ENCODE measurements around the gene STON1.

Gene STON1

DNA sequence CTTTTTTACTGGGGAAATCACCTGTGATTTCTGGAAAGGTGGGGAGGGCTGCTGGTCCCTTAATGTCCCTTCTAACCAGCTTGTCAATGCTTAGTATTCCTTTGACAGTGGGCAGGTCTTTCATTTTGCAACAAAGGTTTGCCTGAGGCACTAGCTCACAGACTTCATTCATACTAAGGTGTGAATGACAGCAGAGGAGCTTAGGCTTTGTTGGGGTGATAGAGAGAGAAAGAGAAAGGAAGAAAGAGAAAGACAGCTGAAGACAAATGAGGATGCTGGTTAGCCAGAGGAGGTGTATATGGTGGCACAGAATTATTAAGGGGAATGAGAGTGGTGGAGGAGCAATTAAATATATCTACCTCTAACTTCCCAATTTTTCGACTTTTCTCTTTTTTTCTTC is 58.8 kb downstream of the STON1 start:
- H3K4me3 ChIP-seq (ENCODE audit: low read depth, low read length): no peak overlapping the region
- H3K27ac ChIP-seq (ENCODE audit: extremely low read depth, low read depth, low read length): no peak overlapping the region
- TF ChIP-seq, protein P1, sequence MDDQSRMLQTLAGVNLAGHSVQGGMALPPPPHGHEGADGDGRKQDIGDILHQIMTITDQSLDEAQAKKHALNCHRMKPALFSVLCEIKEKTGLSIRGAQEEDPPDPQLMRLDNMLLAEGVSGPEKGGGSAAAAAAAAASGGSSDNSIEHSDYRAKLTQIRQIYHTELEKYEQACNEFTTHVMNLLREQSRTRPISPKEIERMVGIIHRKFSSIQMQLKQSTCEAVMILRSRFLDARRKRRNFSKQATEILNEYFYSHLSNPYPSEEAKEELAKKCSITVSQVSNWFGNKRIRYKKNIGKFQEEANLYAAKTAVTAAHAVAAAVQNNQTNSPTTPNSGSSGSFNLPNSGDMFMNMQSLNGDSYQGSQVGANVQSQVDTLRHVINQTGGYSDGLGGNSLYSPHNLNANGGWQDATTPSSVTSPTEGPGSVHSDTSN (CRISPR knock-in tag; IDR thresholded peaks at IDR 0.05): no peak
- no peak for TF ChIP-seq ZNF837 (tag by site-specific recombination; IDR thresholded peaks at IDR 0.05)
- no peak for TF ChIP-seq ZIC2 (tag by site-specific recombination; IDR thresholded peaks at IDR 0.05)
- TF ChIP-seq, protein P2, sequence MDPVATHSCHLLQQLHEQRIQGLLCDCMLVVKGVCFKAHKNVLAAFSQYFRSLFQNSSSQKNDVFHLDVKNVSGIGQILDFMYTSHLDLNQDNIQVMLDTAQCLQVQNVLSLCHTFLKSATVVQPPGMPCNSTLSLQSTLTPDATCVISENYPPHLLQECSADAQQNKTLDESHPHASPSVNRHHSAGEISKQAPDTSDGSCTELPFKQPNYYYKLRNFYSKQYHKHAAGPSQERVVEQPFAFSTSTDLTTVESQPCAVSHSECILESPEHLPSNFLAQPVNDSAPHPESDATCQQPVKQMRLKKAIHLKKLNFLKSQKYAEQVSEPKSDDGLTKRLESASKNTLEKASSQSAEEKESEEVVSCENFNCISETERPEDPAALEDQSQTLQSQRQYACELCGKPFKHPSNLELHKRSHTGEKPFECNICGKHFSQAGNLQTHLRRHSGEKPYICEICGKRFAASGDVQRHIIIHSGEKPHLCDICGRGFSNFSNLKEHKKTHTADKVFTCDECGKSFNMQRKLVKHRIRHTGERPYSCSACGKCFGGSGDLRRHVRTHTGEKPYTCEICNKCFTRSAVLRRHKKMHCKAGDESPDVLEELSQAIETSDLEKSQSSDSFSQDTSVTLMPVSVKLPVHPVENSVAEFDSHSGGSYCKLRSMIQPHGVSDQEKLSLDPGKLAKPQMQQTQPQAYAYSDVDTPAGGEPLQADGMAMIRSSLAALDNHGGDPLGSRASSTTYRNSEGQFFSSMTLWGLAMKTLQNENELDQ (tag by site-specific recombination; IDR thresholded peaks at IDR 0.05; ENCODE audit: low read depth): no peak
- TF ChIP-seq OSR2 (tag by site-specific recombination; IDR thresholded peaks at IDR 0.05): no peak
- TF ChIP-seq ZFHX2 (tag by site-specific recombination; conservative IDR thresholded peaks at IDR 0.05): no peak
- no peak for TF ChIP-seq ZFP41 (tag by site-specific recombination; IDR thresholded peaks at IDR 0.05; ENCODE audit: borderline replicate concordance)
- TF ChIP-seq ZNF274 (IDR thresholded peaks at IDR 0.05; ENCODE audit: low read length): no peak
- no peak for TF ChIP-seq ZNF274 (tag by site-specific recombination; IDR thresholded peaks at IDR 0.05; ENCODE audit: borderline replicate concordance)
- no peak for TF ChIP-seq HOXD13 (CRISPR knock-in tag; IDR thresholded peaks at IDR 0.05; ENCODE audit: borderline replicate concordance)
- no peak for TF ChIP-seq ZNF530 (tag by site-specific recombination; IDR thresholded peaks at IDR 0.05; ENCODE audit: low read depth)
- no peaks in the 10 kb centered on the region for H3K4me1 ChIP-seq (ENCODE audit: control insufficient read depth, insufficient read depth, low read length)
- H3K36me3 ChIP-seq (ENCODE audit: control insufficient read depth in 2 of 2, insufficient read depth in 1 of 2, low read length in 2 of 2): no peaks in the 10 kb centered on the region
- CTCF ChIA-PET: interaction anchor here (0.6 to 3.4 kb wide), 12 partner anchors 11 to 717 kb away, joined by 3 to 15 read pairs (median 4); no protein-coding TSS in a partner anchor
- H3K9me3 ChIP-seq (ENCODE audit: control insufficient read depth, insufficient read depth, low read depth, low read length): no peaks in the 10 kb centered on the region
- POLR2A ChIA-PET: interaction anchor here (0.9 kb wide), 1 partner anchor 58 kb away, joined by 4 read pairs; the partner anchor contains the start of gene STON1

DNA sequence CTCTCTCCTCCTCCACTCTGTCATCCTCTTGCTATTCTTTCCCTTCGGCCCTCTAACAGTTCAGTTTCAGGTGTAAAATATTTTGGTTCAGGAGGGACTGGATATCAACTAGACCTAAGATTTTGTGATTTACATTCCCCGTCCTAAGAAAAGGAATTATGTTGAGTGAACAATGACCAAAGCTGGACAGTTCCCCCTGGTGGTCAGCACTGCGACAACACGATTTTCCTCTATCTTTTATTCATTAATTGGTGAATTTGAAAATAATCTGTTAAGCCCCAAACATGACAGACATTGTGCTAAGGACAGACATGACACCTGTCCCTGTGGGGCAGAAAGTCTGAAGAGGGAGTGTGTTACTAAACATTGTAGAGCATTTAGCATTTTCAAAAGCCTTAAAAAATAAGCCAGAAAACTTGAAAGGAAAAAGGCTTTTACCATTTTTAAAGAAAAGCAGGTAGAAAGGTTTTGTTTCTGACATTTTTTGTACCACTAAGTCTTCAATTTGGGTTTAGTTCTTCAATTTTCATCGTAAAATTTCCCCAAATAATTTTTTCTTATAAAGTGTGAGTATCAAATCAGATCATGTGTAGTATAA is 59.3 kb downstream of the STON1 start:
- POLR2A ChIA-PET: interaction anchor here (0.9 kb wide), 1 partner anchor 59 kb away, joined by 4 read pairs; the partner anchor contains the start of gene STON1
- H3K9me3 ChIP-seq (ENCODE audit: control insufficient read depth, insufficient read depth, low read depth, low read length): no peaks in the 10 kb centered on the region
- no peaks in the 10 kb centered on the region for H3K4me1 ChIP-seq (ENCODE audit: control insufficient read depth, insufficient read depth, low read length)
- CTCF ChIA-PET: interaction anchor here (0.6 to 3.4 kb wide), 4 partner anchors 78 to 482 kb away, joined by 3 to 15 read pairs (median 4); no protein-coding TSS in a partner anchor
- H3K27ac ChIP-seq (ENCODE audit: extremely low read depth, low read depth, low read length): no peak overlapping the region
- no peaks in the 10 kb centered on the region for H3K36me3 ChIP-seq (ENCODE audit: control insufficient read depth in 2 of 2, insufficient read depth in 1 of 2, low read length in 2 of 2)
- H3K4me3 ChIP-seq (ENCODE audit: low read depth, low read length): no peak overlapping the region
- TF ChIP-seq ZNF654 (tag by site-specific recombination; IDR thresholded peaks at IDR 0.05; ENCODE audit: low read depth) (peak; percentile 41), ZNF404 (tag by site-specific recombination; IDR thresholded peaks at IDR 0.05) (no peak)

DNA sequence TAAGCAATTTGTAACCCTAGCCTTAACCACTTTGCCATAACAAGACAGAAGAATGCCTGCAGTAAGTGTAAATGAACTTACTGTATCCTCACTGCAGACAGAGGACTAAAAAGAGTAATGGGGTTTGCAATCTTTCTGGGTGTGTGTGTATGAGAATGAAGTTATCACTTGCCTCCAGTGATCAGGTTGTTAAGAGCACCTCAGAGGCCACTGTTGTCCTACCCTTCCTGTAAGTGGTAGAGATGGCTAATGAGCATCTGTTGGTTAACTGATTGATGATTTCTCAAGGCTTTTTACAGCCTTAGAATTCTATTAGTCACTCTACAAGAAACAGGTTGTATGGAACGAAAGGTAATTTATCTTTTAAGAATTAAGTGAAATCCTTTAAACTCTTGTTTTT is 60.1 kb downstream of the STON1 start:
- ChIA-PET CTCF (interaction anchor here (0.6 kb wide), 1 partner anchor 937 kb away, joined by 4 read pairs; no protein-coding TSS in a partner anchor), POLR2A (no interaction called here)
- Histone ChIP-seq H3K9me3 (ENCODE audit: control insufficient read depth, insufficient read depth, low read depth, low read length) (no peaks in the 10 kb centered on the region), H3K27ac (ENCODE audit: extremely low read depth, low read depth, low read length) (no peak overlapping the region), H3K4me3 (ENCODE audit: low read depth, low read length) (no peak overlapping the region), H3K4me1 (ENCODE audit: control insufficient read depth, insufficient read depth, low read length) (no peaks in the 10 kb centered on the region), H3K36me3 (ENCODE audit: control insufficient read depth in 2 of 2, insufficient read depth in 1 of 2, low read length in 2 of 2) (no peaks in the 10 kb centered on the region)
- no peak for TF ChIP-seq ZBTB20 (tag by site-specific recombination; IDR thresholded peaks at IDR 0.05)
- no peak for TF ChIP-seq ZNF37A (tag by site-specific recombination; IDR thresholded peaks at IDR 0.05)
- no peak for TF ChIP-seq ZNF335 (tag by site-specific recombination; conservative IDR thresholded peaks at IDR 0.05)
- no peak for TF ChIP-seq ZNF596 (tag by site-specific recombination; IDR thresholded peaks at IDR 0.05)
- no peak for TF ChIP-seq ZNF544 (tag by site-specific recombination; IDR thresholded peaks at IDR 0.05)
- no peak for TF ChIP-seq ZNF629 (tag by site-specific recombination; IDR thresholded peaks at IDR 0.05)
- TF ChIP-seq ZNF785 (tag by site-specific recombination; IDR thresholded peaks at IDR 0.05): no peak
- TF ChIP-seq ZFP41 (tag by site-specific recombination; IDR thresholded peaks at IDR 0.05; ENCODE audit: borderline replicate concordance): no peak
- no peak for TF ChIP-seq ZNF501 (tag by site-specific recombination; IDR thresholded peaks at IDR 0.05)

Measured in HEK293 (cell line).